ENCODE data around the gene SIKE1. TPM values are rescaled to one million over a fixed set of nuclear protein-coding genes. Genes with fewer than 3 reads are reported as not detected.
A peak's percentile ranks its signal among the peaks of the same experiment; 100 is the strongest.
"Not testable (repeated sequence)": the region's sequence is repeated elsewhere in the genome, so short reads cannot be mapped to it uniquely, and the experiment has no call there.

SIKE1 gene
- total RNA-seq = 40.6 TPM

GRCh38 chr1:114780344-114781226, at the start of gene SIKE1:
Gene SIKE1 (minus strand): TSS chr1:114780685. CDS start chr1:114780607, 78 bp downstream.
- peak; percentile 95 for DNase-seq (ENCODE audit: low spot score)

GRCh38 chr1:114830075-114830474, 49.6 kb upstream of the SIKE1 start:
- DNase-seq (ENCODE audit: low spot score) = not testable (repeated sequence)

- DNase-seq (ENCODE audit: low spot score) = no peak
These were observed 47.8 kb upstream of the SIKE1 start for GRCh38 chr1:114828251-114828650.

- DNase-seq (ENCODE audit: low spot score) = no peak
These were observed 41.5 kb upstream of the SIKE1 start for GRCh38 chr1:114821978-114822377.

- DNase-seq (ENCODE audit: low spot score) = no peak
These were observed 39.9 kb upstream of the SIKE1 start for GRCh38 chr1:114820392-114820791.

- no peak for DNase-seq (ENCODE audit: low spot score)
These were observed 39.4 kb upstream of the SIKE1 start for GRCh38 chr1:114819869-114820268.

GRCh38 chr1:114804449-114804848, 24.0 kb upstream of the SIKE1 start:
- DNase-seq (ENCODE audit: low spot score) = not testable (repeated sequence)

- DNase-seq (ENCODE audit: low spot score) = no peak
These were observed 22.5 kb upstream of the SIKE1 start for GRCh38 chr1:114803001-114803400.

- no peak for DNase-seq (ENCODE audit: low spot score)
These were observed 13.6 kb upstream of the SIKE1 start for GRCh38 chr1:114794038-114794437.

GRCh38 chr1:114790581-114790980, 10.1 kb upstream of the SIKE1 start:
- not testable (repeated sequence) for DNase-seq (ENCODE audit: low spot score)

GRCh38 chr1:114786440-114786839, 6.0 kb upstream of the SIKE1 start:
- not testable (repeated sequence) for DNase-seq (ENCODE audit: low spot score)

GRCh38 chr1:114782476-114782875, 2.0 kb upstream of the SIKE1 start:
- DNase-seq (ENCODE audit: low spot score) = no peak

GRCh38 chr1:114779722-114780121, 763 bp downstream of the SIKE1 start:
- DNase-seq (ENCODE audit: low spot score) = no peak

- not testable (repeated sequence) for DNase-seq (ENCODE audit: low spot score)
These were observed 3.8 kb downstream of the SIKE1 start for GRCh38 chr1:114776726-114777125.

GRCh38 chr1:114771992-114772391, 8.5 kb downstream of the SIKE1 start:
- no peak for DNase-seq (ENCODE audit: low spot score)

GRCh38 chr1:114770989-114771388, 9.5 kb downstream of the SIKE1 start:
- no peak for DNase-seq (ENCODE audit: low spot score)

GRCh38 chr1:114764689-114765088, 15.8 kb downstream of the SIKE1 start:
- no peak for DNase-seq (ENCODE audit: low spot score)

GRCh38 chr1:114758256-114758832, 22.1 kb downstream of the SIKE1 start:
- DNase-seq (ENCODE audit: low spot score) = no peak

GRCh38 chr1:114757455-114758255, 22.8 kb downstream of the SIKE1 start, which contains the start of gene CSDE1:
Gene CSDE1 (minus strand): TSS chr1:114757984. CDS start chr1:114739890, 18,094 bp downstream.
- peak; percentile 98 for DNase-seq (ENCODE audit: low spot score)

- DNase-seq (ENCODE audit: low spot score) = peak; percentile 57
These were observed 23.5 kb downstream of the SIKE1 start for GRCh38 chr1:114756949-114757454.

GRCh38 chr1:114756009-114756892, 24.2 kb downstream of the SIKE1 start:
- DNase-seq (ENCODE audit: low spot score) = no peak

Measured in ureter (tissue), 1 donor.